Tongue (tissue), 2 donors: ENCODE results near the gene MAP7D2. TPM values are rescaled to one million over a fixed set of nuclear protein-coding genes. Genes with fewer than 3 reads are reported as not detected.

Experiments
- DNase-seq: peaks from one replicate; pipeline ENCODE4 v3.0.0-alpha.2; 2015
- total RNA-seq: library from RNA; depleted of rRNA; stranded (reverse); fragments of >200 nt; gene quantifications from one replicate; pipeline ENCODE4 v1.2.3, GENCODE V29; 2014

Gene MAP7D2
- total RNA-seq, 1 donor from 2014 or later = 0.72 TPM

- DNase-seq = no peak
Measured at GRCh38 chrX:20112022-20112774, 4.5 kb downstream of the MAP7D2 start.

- no peak for DNase-seq
Measured at GRCh38 chrX:20111271-20111670, 5.4 kb downstream of the MAP7D2 start.

GRCh38 chrX:20101934-20102581 lies 14.6 kb downstream of the MAP7D2 start:
- no peak for DNase-seq

GRCh38 chrX:20091499-20091898 lies 25.2 kb downstream of the MAP7D2 start:
- DNase-seq = no peak

GRCh38 chrX:20089845-20090244 lies 26.9 kb downstream of the MAP7D2 start:
- no peak for DNase-seq

- no peak for DNase-seq
Measured at GRCh38 chrX:20080277-20080676, 36.4 kb downstream of the MAP7D2 start.

- no peak for DNase-seq
Measured at GRCh38 chrX:20071511-20072079, 45.1 kb downstream of the MAP7D2 start.

GRCh38 chrX:20067709-20068561 lies 48.8 kb downstream of the MAP7D2 start:
- DNase-seq = peak; percentile 76

GRCh38 chrX:20066968-20067708 lies 49.6 kb downstream of the MAP7D2 start:
- peak; percentile 56 for DNase-seq

GRCh38 chrX:20063716-20064351 lies 52.9 kb downstream of the MAP7D2 start:
- no peak for DNase-seq

- no peak for DNase-seq
Measured at GRCh38 chrX:20063153-20063552, 53.6 kb downstream of the MAP7D2 start.

GRCh38 chrX:20061855-20062254 lies 54.9 kb downstream of the MAP7D2 start:
- no peak for DNase-seq

- DNase-seq = no peak
Measured at GRCh38 chrX:20060961-20061748, 55.6 kb downstream of the MAP7D2 start.

GRCh38 chrX:20059467-20060128 lies 57.1 kb downstream of the MAP7D2 start:
- no peak for DNase-seq

- no peak for DNase-seq
Measured at GRCh38 chrX:20057479-20057878, 59.2 kb downstream of the MAP7D2 start.

GRCh38 chrX:20056704-20057103 lies 60.0 kb downstream of the MAP7D2 start:
- DNase-seq = no peak

GRCh38 chrX:20053537-20053936 lies 63.2 kb downstream of the MAP7D2 start:
- DNase-seq = no peak

- no peak for DNase-seq
Measured at GRCh38 chrX:20046864-20047263, 69.8 kb downstream of the MAP7D2 start.

- no peak for DNase-seq
Measured at GRCh38 chrX:20046223-20046622, 70.5 kb downstream of the MAP7D2 start.

GRCh38 chrX:20042221-20042620 lies 74.5 kb downstream of the MAP7D2 start:
- no peak for DNase-seq
